A549 (cell line): ENCODE results near the gene ZNF385B. TPM values are rescaled to one million over a fixed set of nuclear protein-coding genes. Genes with fewer than 3 reads are reported as not detected.

ENCODE experiments used
- ATAC-seq, 2 experiments: fragments of 200-7000 bp in 1 of 2; fragments of >200 bp in 1 of 2; cut with Nextera tagmentation in 1 of 2; cut with Tn5 transposase in 1 of 2; 3 replicates each; pipeline versions ENCODE4 v1.8.0 to v1.9.1; 2018 to 2020; ENCODE audit warnings: mild to moderate bottlenecking in 1 of 2, moderate library complexity in 1 of 2
- CTCF ChIA-PET: fragments of 300-600 bp; sonication (Branson Sonifier 250); formaldehyde crosslinking; extraction: SDS; loops from one replicate; lab custom pipeline; 2021; ENCODE audit warnings: antibody characterized with exemption, inconsistent platforms; lab: Yijun Ruan, JAX
- POLR2A ChIA-PET: fragments of 350-600 bp; formaldehyde crosslinking; extraction: SDS; loops from one replicate; lab custom pipeline; 2021; ENCODE audit warnings: antibody characterized with exemption, inconsistent platforms; lab: Yijun Ruan, JAX
- DNase-seq, 2 experiments: peaks; one replicate each; pipeline versions ENCODE4 v3.0.0 to v3.0.0-alpha.2; 2011 to 2016; ENCODE audit warnings: low read depth in 1 of 2, low spot score in 1 of 2
- FAIRE-seq: peaks from 2 replicates; lab custom pipeline; 2011; peaks lifted over from hg19 to GRCh38; lab: Jason Lieb, UNC
- H3K27ac ChIP-seq, 2 experiments: fragments of >200 bp; sonication (Bioruptor Twin); formaldehyde crosslinking; 3 replicates each; pipeline ENCODE4 v1.5.1; 2016 to 2017
- H3K4me1 ChIP-seq: fragments of >200 bp; sonication (Bioruptor Twin); formaldehyde crosslinking; 3 replicates; pipeline ENCODE4 v1.6.1; 2016
- H3K4me2 ChIP-seq: fragments of >200 bp; sonication (Bioruptor Twin); formaldehyde crosslinking; 3 replicates; pipeline ENCODE4 v1.6.1; 2016
- H3K4me3 ChIP-seq: fragments of >200 bp; sonication (Bioruptor Twin); formaldehyde crosslinking; 3 replicates; pipeline ENCODE4 v1.5.1; 2016
- H3K9me3 ChIP-seq: fragments of >200 bp; sonication (Bioruptor Twin); formaldehyde crosslinking; 3 replicates; pipeline ENCODE4 v1.6.1; 2016
- ATOH8 ChIP-seq: fragments of 250-450 bp; sonication (Bioruptor Pico); IDR thresholded peaks from 2 replicates; pipeline ENCODE4 v1.5.0; 2020; ENCODE audit warnings: low read depth, mild to moderate bottlenecking, moderate library complexity
- BCL3 ChIP-seq: fragments of >200 bp; sonication (Bioruptor Twin); formaldehyde crosslinking; IDR thresholded peaks from 3 replicates; pipeline ENCODE4 v1.6.1; 2016
- CHD2 ChIP-seq: fragments of 150-350 bp; IDR thresholded peaks from 2 replicates; pipeline ENCODE4 v1.6.1; 2014; ENCODE audit warnings: low read length; ENCODE audit not compliant: partially characterized antibody
- EHF ChIP-seq: fragments of 250-450 bp; sonication (Bioruptor Pico); IDR thresholded peaks from 2 replicates; pipeline ENCODE4 v1.5.0; 2020; ENCODE audit warnings: mild to moderate bottlenecking
- EHMT2 ChIP-seq: fragments of 200-600 bp; sonication (generic); IDR thresholded peaks from 2 replicates; pipeline ENCODE4 v1.6.1; 2016; ENCODE audit warnings: antibody characterized with exemption, low read depth, mild to moderate bottlenecking, moderate library complexity
- ESRRA ChIP-seq: fragments of 150-350 bp; IDR thresholded peaks from 2 replicates; pipeline ENCODE4 v1.6.1; 2014; ENCODE audit warnings: mild to moderate bottlenecking, low read length, borderline replicate concordance
- FOXS1 ChIP-seq: fragments of 250-450 bp; sonication (Bioruptor Pico); IDR thresholded peaks from 2 replicates; pipeline ENCODE4 v1.5.0; 2020; ENCODE audit warnings: mild to moderate bottlenecking, moderate library complexity
- HDAC2 ChIP-seq: fragments of 200-600 bp; sonication (generic); IDR thresholded peaks from 2 replicates; pipeline ENCODE4 v1.6.1; 2016
- HMGXB4 ChIP-seq: fragments of 250-450 bp; sonication (Bioruptor Pico); IDR thresholded peaks from 2 replicates; pipeline ENCODE4 v1.5.0; 2021; ENCODE audit warnings: mild to moderate bottlenecking, moderate library complexity, borderline replicate concordance
- HOXA7 ChIP-seq: fragments of 250-450 bp; sonication (Bioruptor Pico); IDR thresholded peaks from 2 replicates; pipeline ENCODE4 v1.5.0; 2020; ENCODE audit warnings: mild to moderate bottlenecking, moderate library complexity
- JUNB ChIP-seq: fragments of >200 bp; sonication (Bioruptor Twin); formaldehyde crosslinking; IDR thresholded peaks from 2 replicates; pipeline ENCODE4 v1.6.1; 2016
- KDM5A ChIP-seq: fragments of 200-600 bp; sonication (generic); IDR thresholded peaks from 2 replicates; pipeline ENCODE4 v1.6.1; 2016; ENCODE audit warnings: antibody characterized with exemption, mild to moderate bottlenecking
- NFE2L2 ChIP-seq: fragments of 150-350 bp; conservative IDR thresholded peaks from 2 replicates; pipeline ENCODE4 v1.6.1; 2014; ENCODE audit warnings: low read length
- NPAS2 ChIP-seq: fragments of 250-450 bp; sonication (Bioruptor Pico); IDR thresholded peaks from 2 replicates; pipeline ENCODE4 v1.8.0; 2022; ENCODE audit warnings: mild to moderate bottlenecking, moderate library complexity, borderline replicate concordance
- NR3C1 ChIP-seq: fragments of >200 bp; sonication (Bioruptor Twin); formaldehyde crosslinking; IDR thresholded peaks from 3 replicates; pipeline ENCODE4 v1.6.1; 2017
- PBX3 ChIP-seq: IDR thresholded peaks from 2 replicates; pipeline ENCODE4 v1.6.1; 2012
- PHF8 ChIP-seq: fragments of 200-600 bp; sonication (generic); IDR thresholded peaks from 2 replicates; pipeline ENCODE4 v1.6.1; 2016; ENCODE audit warnings: low read depth, mild to moderate bottlenecking, antibody characterized with exemption, moderate library complexity, borderline replicate concordance
- POLR2A ChIP-seq: IDR thresholded peaks from 2 replicates; pipeline ENCODE4 v1.6.1; 2012; ENCODE audit warnings: mild to moderate bottlenecking, low read length
- POLR2AphosphoS2 ChIP-seq: conservative IDR thresholded peaks from 2 replicates; pipeline ENCODE4 v1.6.1; 2012; ENCODE audit warnings: low read length, improper control_type of control experiment, inconsistent platforms
- RCOR1 ChIP-seq: fragments of 150-350 bp; IDR thresholded peaks from 2 replicates; pipeline ENCODE4 v1.6.1; 2014; ENCODE audit warnings: antibody characterized with exemption, low read length, low read depth
- RNF2 ChIP-seq: fragments of 200-600 bp; sonication (generic); IDR thresholded peaks from 2 replicates; pipeline ENCODE4 v1.6.1; 2016; ENCODE audit warnings: low read depth, mild to moderate bottlenecking, antibody characterized with exemption, moderate library complexity, borderline replicate concordance
- SMC3 ChIP-seq: fragments of >200 bp; sonication (Bioruptor Twin); formaldehyde crosslinking; IDR thresholded peaks from 3 replicates; pipeline ENCODE4 v1.6.1; 2018; ENCODE audit warnings: inconsistent platforms
- SREBF2 ChIP-seq: fragments of 450-650 bp; IDR thresholded peaks from 2 replicates; pipeline ENCODE4 v1.6.1; 2014; ENCODE audit warnings: mild to moderate bottlenecking, moderate library complexity
- USF2 ChIP-seq: fragments of 450-650 bp; IDR thresholded peaks from 2 replicates; pipeline ENCODE4 v1.6.1; 2014; ENCODE audit warnings: antibody characterized with exemption
- ZC3H11A ChIP-seq: fragments of 450-650 bp; IDR thresholded peaks from 2 replicates; pipeline ENCODE4 v1.6.1; 2014; ENCODE audit warnings: antibody characterized with exemption, mild to moderate bottlenecking
- ZSCAN20 ChIP-seq: fragments of 250-450 bp; sonication (Bioruptor Pico); IDR thresholded peaks from 2 replicates; pipeline ENCODE4 v1.8.0; 2022; ENCODE audit warnings: mild to moderate bottlenecking, moderate library complexity
- WGBS: methylation state at CpG from one replicate; pipeline ENCODE4 v1.1.6; 2017; ENCODE audit errors: missing lambda C conversion rate; 5-methylcytosine and 5-hydroxymethylcytosine counted together
- polyA plus RNA-seq, 4 experiments: library from polyadenylated mRNA; depleted of rRNA in 3 of 4; stranded (reverse); fragments of >200 nt; fragmentation: RNase III in 1 of 4; extraction: RNeasy Plus Mini Kit Qiagen cat#74134 plus additional on column Dnase treatment in 1 of 4; gene quantifications; 2 replicates in 3 of 4; 3 replicates in 1 of 4; pipeline ENCODE4 v1.2.3, GENCODE V29; 2011 to 2017

Gene ZNF385B
- polyA plus RNA-seq, 2 of the 4 experiments (the other 2 are of a cell fraction), result not detected

- CTCF ChIA-PET, result no interaction called here
- 93% methylated on average over 1 of the region's 1 CpG for WGBS
- DNase-seq, result no peak
- no peak for FAIRE-seq
- no peak overlapping the region for H3K4me3 ChIP-seq
- no peaks in the 10 kb centered on the region for H3K9me3 ChIP-seq
- H3K27ac ChIP-seq, result no peak overlapping the region
- peaks cover 2% of the 10 kb centered on the region; the same call in 1 of the 3 replicates for H3K4me1 ChIP-seq
- H3K4me2 ChIP-seq, result no peak overlapping the region
- no peak for ATAC-seq
- TF ChIP-seq ESRRA, result no peak
- no peak for TF ChIP-seq JUNB
- no peak for TF ChIP-seq HDAC2
- no peak for TF ChIP-seq POLR2AphosphoS2
- TF ChIP-seq EHF, result no peak
- no peak for TF ChIP-seq ZC3H11A
- no peak for TF ChIP-seq SREBF2
- TF ChIP-seq CHD2, result no peak
- no peak for TF ChIP-seq NPAS2 (CRISPR knock-in tag)
- TF ChIP-seq KDM5A, result no peak
- TF ChIP-seq RCOR1, result no peak
- TF ChIP-seq, all 56 proteins: peak for 0
- POLR2A ChIA-PET, result no interaction called here
Measured at GRCh38 chr2:179855673-179856072, 5.7 kb downstream of the ZNF385B start.

- no peak for TF ChIP-seq ZC3H11A
- TF ChIP-seq HOXA7 (CRISPR knock-in tag), result no peak
- no peak for TF ChIP-seq NR3C1
- TF ChIP-seq ZSCAN20, result no peak
- TF ChIP-seq EHMT2, result no peak
- TF ChIP-seq USF2, result no peak
- TF ChIP-seq RNF2, result no peak
- TF ChIP-seq PHF8, result no peak
- Histone ChIP-seq H3K9me3 (no peaks in the 10 kb centered on the region), H3K4me3 (no peak overlapping the region), H3K4me2 (no peak overlapping the region), H3K4me1 (no peaks in the 10 kb centered on the region), H3K27ac (no peak overlapping the region)
- no peak for ATAC-seq
- ChIA-PET POLR2A (no interaction called here), CTCF (no interaction called here)
- no peak for FAIRE-seq
- no peak for DNase-seq
- 5% methylated on average over 3 of the region's 3 CpGs for WGBS
Measured at GRCh38 chr2:179854891-179855290, 6.5 kb downstream of the ZNF385B start.

GRCh38 chr2:179853108-179853507, 8.3 kb downstream of the ZNF385B start:
- POLR2A ChIA-PET, result no interaction called here

More at GRCh38 chr2:179853108-179853507, 8.3 kb downstream of the ZNF385B start:
- DNase-seq, result no peak
- no peak overlapping the region for H3K4me3 ChIP-seq
- H3K27ac ChIP-seq, result no peak overlapping the region
- TF ChIP-seq ZSCAN20, result no peak
- no peak for TF ChIP-seq SMC3
- no peak for TF ChIP-seq HMGXB4 (CRISPR knock-in tag)
- TF ChIP-seq FOXS1, result no peak
- no peak for TF ChIP-seq POLR2A
- no peak for TF ChIP-seq ESRRA
- no peak for TF ChIP-seq NFE2L2
- no peak for TF ChIP-seq BCL3
- TF ChIP-seq PBX3, result no peak
- no peak for TF ChIP-seq ATOH8 (CRISPR knock-in tag)
- TF ChIP-seq, all 56 proteins: peak for 0
- CTCF ChIA-PET, result no interaction called here
- Histone ChIP-seq H3K9me3 (no peaks in the 10 kb centered on the region), H3K4me1 (no peaks in the 10 kb centered on the region), H3K4me2 (no peak overlapping the region)
- no peak for ATAC-seq
- FAIRE-seq, result no peak
